HG03097 (cell line): ENCODE results near the gene TMEM143.
"Not testable (repeated sequence)": the region's sequence is repeated elsewhere in the genome, so short reads cannot be mapped to it uniquely, and the experiment has no call there.

Source experiments
- ATAC-seq: cut with Tn5 transposase; IDR thresholded peaks from one replicate; pipeline ENCODE4 v1.9.1; 2021; ENCODE audit not compliant: unreplicated experiment, low FRiP score

TMEM143 gene

DNA sequence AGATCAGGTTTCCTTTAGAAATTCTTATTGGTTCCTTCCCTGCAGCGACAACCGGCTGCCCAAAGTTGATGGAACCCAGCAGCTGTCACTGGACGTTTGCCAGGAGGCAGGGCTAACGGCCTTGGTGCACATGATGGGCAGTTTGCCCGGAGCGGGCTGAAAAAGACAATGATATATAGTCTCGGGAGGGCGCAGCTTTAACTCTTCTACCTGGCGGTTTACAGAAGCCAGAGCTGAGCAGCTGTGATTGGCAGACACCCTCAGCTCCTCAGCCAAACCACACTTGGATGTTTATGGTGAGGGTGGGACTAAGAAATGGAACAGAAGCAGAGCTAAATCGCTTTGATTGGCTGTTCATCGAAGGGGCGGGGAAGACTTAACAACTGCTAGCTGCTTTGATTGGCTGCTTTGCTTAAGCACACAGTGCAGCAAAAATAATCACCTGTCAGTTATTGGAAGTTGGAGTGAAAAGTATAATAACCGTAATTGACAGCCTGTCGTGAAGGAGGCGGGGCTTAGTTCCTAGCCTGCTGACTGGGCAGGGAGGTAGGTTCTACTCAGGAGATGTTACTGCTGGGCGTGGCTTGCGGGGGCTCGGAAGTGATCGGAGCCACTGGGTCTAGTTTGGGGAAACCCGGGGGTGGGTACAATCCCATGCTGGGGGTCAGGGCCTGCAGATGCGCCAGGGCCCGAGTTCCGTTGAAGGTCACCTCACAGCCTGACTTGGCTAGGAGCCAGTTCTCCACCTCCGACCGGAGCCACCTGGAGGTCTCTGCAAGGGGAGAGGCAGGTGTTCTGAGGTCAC lies 30.9 kb downstream of the TMEM143 start:
- ATAC-seq, result peak; percentile 61

DNA sequence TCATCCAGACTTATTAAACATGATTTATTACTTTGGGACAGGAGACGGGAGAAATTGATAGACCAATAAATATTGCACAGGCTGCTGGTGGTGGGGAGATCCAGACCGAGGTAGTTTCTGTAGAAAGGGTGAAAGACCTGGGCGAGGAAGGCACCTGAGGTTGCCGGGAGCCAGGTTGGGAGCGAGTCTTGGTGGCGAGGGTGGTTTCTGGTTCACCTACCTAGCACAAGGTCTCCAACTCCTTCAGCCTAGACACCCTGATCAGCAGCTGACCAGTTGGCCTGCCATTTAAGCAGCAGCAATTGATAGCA lies 31.4 kb downstream of the TMEM143 start:
- no peak for ATAC-seq

DNA sequence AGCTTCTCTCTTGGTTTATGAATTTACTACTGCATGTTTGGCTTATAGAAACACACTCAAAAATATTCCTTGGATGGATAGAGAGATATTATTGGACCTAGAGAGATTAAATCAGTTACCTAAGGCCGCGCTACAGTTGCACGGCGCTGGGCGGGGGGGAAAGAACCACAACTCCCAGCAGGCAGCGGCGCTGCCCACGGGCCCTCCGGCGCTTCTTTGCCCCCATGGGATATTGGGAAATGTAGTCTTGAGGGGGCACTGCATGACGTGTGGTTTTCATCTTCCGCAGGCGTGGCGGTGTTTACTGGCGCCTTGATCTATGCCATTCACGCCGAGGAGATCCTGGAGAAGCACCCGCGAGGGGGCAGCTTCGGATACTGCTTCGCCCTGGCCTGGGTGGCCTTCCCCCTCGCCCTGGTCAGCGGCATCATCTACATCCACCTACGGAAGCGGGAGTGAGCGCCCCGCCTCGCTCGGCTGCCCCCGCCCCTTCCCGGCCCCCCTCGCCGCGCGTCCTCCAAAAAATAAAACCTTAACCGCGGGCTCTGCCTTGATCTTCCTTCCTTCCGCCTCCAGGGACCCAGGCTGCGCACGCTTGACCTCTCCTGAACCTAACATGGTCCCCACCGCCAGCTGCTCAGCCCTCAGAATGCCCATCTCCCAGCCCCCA lies 33.6 kb downstream of the TMEM143 start:
- ATAC-seq, result peak; percentile 20

DNA sequence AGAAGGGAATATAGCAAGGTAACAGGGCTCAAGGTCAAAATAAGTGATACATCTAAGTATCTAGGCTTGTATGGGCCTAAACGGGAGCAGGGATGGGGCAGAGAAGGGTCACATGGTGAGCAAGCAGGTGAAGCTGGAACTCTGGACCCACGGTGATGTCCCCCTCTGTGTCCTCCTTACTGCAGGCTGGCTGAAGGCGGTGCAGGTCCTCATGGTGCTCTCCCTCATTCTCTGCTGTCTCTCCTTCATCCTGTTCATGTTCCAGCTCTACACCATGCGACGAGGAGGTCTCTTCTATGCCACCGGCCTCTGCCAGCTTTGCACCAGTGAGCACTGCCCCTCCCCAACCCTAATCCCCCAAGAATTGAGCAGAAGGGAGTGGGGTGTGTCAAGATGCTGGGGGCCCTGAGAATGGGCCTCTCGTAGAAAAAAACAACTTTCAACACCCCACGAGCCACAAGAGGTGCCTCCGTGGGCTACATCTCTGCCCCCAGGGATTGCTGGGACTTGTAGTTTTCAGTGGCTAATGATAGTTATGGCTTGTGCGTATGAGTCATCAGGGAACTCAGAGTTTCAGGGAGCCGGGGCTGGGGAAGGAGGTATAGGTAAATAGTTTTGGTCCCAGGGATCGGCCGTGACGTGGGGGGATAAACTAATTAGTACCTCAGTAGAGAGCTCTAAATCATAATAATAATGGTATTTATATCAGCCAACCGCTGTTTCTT lies 34.4 kb downstream of the TMEM143 start:
- no peak for ATAC-seq

DNA sequence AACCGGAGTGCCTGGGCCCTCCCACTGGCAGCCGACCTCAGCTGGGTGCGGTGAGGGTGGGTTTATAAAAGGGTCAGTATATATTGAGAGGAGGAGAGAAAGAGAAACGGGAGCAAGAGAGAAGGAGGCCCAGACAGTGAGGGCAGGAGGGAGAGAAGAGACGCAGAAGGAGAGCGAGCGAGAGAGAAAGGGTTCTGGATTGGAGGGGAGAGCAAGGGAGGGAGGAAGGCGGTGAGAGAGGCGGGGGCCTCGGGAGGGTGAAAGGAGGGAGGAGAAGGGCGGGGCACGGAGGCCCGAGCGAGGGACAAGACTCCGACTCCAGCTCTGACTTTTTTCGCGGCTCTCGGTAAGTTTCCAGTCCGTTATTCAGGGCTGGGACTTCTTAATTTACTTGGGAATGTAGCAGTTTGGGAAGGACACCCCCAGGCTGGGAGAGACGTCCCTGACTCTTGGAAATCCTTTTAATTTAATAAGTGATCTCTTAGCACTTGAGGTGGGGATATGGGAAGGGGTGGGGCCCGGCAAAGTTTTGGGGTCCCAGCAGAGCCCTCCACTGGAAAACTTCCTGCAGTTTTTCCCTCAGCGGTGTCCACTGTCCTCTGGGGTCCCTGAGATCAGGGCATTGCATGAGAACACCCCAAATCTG lies 38.4 kb downstream of the TMEM143 start, which contains the start of gene EMP3:
Gene EMP3, plus strand, starts transcription at position 288 of the 646 bp plus-strand sequence. CDS start 1,293 bp downstream, outside the sequence.
- ATAC-seq, result no peak

DNA sequence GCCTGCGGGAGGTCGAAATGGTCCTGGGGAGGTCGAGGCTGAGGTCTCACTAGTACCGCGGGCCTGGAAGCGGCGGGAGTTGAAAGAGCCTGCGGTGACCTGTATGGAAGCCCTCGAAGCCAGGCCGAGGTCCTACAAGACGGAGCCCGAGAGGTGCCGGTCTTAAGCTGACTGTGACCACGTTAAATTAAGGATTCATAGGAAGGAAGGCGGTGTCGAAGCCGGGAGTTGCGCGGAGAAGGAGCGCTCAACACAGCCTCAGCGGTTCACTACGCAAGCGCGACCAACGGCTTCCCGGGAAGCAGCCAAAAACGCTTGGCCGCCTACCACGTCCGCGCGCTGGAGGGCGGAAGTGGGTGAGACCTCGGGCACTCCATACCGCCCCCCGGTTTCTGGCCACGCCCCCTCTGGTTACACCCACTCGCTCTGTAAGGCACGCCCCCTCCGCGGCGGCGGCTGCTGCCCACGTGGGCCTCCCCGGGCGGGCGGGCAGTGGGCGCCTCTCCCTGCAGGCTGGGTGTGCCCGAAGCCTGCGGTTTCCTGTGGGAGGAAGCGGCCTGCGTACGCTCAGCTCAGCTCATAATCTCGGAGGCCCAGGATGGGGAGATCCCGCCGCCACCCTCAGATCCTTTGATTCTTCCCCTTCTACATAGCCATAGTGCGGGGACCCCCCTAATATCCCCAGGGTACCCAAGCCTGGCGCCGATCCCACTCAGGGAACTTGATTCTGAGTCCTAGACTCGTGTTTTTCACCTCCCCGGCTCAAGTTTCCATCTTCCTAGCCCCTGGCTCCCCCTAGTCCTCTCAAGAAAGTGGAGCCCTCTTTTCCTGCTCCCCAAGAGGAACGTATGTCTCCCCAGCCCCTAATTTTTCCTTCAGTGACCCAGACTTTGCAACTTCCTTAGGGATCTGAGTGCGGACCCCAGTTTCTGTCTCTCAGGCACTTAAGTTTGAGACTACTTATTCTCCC lies 41.8 kb downstream of the TMEM143 start:
- peak; percentile 64 for ATAC-seq

DNA sequence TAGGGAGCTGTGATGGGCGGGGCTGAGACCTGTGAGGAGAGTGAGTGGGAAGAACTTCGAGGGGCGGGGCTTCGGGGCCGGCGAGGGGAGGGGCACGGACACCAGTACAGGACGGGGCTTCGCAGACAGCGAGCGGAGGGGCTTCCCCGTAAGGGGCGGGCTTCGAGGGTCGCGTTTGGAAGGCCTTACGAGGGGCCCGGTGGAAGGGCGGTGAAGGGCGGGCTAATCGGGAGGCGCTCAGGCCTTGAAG lies 42.4 kb downstream of the TMEM143 start:
- ATAC-seq, result peak; percentile 43

DNA sequence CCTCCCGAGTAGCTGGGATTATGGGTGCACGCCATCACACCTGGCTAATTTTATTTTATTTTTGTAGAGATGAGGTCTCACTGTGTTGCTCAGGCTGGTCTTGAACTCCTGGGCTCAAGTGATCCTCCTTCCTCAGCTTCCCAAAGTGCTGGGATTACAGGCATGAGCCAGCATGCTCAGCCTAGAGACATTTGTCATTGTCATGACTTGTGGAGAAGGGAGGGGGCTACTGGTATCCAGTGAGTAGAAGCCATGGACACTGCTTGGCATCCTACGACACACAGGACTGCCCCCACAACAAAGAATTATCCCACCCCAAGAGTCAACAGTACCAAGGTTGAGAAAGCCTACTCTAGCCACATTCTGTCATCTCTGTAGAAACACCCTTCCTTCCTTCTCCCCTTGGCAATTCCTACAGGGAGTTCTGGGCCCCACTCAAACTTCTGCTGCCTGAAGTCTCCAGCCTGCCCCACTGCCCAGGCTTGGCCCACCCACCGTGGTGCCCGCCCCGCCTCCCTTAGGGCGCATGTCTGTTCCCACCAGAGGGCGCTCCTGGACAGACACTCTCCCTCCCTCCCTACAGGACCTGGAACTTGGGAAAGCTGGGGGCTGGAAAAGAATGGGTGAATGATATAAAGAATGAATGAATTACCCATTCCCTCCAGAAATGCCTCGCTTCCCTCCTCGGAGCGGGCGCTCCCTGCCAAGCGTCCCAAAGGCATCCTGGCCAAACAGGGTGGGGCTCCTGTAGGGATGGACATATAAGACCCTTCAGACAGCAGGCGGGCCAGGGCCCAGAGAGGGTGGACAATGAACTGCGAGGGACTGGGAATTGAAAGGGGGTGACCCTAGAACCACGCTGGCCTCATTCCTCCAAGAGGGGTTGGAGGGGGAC lies 43.8 kb downstream of the TMEM143 start:
- no peak for ATAC-seq

DNA sequence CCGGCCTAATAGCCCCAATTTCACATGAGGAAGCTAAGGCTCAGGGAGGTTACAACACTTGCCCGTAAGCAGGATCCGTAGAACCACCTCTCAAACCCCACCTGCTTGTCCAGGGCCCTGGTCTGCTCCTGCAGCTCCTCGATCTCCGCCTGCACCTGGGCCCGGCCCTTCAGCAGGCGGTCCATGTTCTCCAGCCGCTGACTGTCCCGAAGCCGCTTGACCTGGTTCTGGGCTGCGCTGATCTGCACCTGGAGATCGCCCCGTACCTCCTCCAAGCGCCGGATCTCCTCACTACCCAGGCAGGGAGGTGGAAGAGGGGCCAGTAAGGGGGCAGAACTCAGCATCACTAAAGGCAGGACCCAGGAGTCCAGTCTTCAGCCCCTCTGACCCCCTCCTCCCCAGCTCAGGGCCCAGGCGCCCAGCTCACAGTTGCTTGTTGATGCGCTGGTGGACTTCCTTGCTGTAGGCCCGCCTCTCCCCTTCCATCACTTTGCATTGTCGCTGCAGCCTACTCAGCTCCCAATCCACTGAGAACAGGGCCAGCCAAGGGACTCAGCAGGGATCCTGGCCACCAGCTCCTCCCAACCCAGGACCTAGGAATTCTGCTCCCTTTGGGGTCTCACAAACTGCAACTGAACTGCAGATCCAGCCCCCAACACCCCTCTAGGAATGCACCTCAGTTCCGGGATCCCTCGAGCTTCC lies 45.3 kb downstream of the TMEM143 start:
- ATAC-seq, result no peak

DNA sequence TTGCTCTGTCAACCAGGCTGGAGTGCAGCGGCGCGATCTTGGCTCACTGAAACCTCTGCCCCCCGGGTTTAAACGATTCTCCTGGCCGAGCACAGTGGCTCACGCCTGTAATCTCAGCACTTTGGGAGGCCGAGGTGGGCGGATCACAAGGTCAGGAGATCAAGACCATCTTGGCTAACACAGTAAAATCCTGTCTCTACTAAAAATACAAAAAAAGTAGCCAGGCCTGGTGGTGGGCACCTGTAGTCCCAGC lies 46.1 kb downstream of the TMEM143 start:
- ATAC-seq, result not testable (repeated sequence)

DNA sequence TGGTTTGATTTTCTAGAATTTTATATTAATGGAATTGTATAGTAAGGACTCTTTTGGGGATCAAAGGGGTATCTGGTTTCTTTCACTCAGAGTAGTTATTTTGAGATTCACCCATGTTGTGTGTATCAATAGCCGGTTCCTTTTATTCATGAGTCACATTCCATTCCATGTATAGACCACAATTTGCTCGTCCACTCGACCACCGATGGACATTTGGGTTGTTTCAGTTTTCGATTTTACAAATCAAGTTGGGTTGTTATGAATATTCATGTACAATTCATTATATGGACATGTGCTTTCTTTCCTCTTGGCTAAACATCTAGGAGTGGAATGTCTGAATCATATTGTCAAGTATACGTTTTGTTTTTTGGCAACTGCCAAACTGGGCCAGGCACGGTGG lies 48.0 kb downstream of the TMEM143 start:
- no peak for ATAC-seq

DNA sequence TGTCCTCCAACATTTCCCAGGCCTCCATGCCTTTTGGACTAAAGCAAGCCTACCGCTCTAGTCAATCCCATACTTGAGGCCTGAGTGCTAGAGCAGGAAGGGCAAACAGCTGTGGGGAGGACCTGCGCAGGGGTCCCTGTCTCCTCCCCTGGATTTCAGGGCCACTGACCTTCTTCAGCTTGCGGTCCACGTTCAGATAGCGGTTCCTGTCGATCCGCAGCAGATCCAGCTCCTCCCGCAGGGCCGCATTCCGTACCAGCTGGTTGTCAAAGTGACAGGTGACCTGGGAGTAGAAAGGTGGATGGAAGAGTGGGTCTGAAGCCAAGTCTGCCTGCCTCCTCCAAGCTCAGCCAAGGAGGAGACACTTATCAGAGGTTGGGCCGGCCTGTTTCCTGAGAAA lies 52.4 kb downstream of the TMEM143 start:
- ATAC-seq, result no peak

DNA sequence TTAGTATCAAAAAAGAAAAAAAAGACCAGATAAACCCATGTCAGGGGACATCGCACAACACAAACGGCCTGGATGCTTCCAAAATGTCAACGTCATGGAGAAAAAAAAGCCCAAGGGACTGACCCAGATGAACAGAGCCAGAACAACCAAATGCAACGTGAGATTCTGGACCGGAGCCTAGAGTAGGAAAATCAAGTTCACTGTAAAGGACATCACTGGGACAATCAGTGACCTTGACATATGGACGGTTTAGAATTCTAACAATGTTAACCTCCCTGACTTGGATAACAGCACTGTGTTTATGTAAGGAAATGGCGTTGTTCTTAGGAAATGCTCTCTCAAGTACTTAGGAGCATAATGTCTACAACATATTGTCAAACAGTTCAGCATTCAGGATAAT lies 53.5 kb downstream of the TMEM143 start:
- ATAC-seq, result no peak

DNA sequence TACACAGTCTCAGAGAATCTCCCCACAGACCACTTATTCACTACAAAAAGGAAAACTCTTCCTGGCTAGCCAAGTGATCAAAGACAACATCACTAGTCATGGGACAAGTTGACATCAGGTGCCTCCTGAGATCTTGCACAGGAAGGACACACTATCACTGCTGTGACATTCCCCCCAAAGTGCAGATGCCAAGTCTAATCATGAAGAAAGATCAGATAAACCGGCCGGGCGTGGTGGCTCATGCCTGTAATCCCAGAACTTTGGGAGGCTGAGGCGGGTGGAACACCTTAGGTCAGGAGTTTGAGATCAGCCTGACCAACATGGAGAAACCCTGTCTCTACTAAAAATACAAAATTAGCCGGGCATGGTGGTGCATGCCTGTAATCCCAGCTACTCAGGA lies 54.0 kb downstream of the TMEM143 start:
- not testable (repeated sequence) for ATAC-seq

DNA sequence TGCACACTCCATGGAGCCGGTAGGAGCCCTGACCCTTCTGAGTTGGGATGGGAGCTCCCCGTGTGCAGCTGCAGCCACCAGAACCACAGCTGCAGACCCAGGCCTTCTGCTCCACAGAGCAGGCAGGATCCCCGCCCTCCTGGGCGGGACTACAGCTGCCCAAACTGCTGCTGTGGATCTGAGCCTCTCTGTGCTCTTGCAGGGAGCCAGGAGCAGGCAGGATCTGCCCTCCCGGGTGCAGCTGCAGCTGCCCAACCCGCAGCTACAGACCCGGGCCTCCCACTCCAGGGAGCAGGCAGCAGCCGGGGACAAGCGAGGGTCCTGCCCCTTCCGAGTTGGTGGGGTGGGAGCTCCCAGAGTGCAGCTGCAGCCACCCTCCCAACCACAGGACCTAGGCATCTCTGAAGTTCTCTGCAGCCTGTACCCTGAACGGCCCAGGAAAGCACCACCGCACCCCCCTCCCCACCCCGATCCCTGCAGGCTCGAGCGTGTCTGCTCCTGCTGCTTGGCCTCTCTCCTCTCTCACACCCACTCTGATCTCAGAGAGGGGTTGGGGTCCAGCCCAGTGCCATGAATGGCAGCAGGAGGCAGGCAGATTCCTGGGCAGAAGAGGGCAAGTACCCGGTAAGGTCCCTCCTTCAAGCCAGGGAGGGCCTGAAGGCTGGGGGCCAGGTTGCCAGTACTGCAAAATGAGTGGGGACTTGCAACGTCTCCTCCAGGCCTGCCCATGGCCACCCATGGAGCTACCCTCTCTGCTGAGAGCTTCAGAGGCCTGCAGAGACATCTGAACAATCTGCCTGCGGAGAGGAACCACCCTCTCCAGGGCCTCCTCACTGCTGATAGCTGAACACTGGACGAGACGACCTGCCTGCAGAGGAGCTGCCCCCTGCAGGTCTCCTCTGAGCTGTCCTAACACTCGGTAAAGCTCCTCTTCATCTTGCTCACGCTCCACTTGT lies 54.8 kb downstream of the TMEM143 start:
- no peak for ATAC-seq

DNA sequence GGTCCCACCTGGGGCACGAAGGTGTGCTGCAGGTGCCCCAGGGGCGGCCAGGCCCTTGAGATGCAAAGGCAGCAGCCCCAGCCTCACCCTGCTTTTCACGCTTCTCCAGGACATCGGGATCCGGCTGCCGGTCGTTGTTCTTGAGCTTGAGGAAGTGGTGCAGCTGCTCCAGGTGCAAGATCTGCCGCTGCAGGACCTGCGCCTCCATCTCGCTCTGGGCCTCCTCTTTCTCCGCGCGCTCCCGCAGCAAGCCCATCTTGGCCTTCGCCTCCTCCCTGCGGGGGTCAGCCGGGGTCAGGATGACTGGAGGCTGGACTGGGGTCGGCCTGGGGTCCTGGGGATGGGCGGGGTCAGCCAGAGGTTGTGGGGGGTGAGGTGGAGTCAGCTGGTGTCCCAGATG lies 59.9 kb downstream of the TMEM143 start:
- ATAC-seq, result no peak

DNA sequence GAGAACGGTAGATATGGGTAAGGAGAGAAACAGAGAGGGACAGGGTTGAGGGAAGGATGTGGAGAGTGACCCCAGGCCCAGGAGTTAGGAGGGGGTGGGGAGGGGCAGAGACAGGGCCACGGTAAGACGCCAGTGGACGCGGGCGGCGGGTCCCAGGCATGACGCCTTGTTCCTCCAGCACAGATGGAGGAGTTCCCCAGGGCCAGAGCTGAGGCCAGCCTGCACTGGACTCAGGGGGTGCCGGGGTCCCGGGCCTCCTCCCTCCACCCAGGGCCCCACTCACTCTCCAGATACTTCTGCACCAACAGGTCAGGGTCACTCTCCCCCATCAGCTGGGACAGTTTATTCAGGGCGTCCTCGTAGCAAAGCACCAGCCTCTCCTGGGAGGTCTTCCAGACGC lies 60.4 kb downstream of the TMEM143 start:
- no peak for ATAC-seq

DNA sequence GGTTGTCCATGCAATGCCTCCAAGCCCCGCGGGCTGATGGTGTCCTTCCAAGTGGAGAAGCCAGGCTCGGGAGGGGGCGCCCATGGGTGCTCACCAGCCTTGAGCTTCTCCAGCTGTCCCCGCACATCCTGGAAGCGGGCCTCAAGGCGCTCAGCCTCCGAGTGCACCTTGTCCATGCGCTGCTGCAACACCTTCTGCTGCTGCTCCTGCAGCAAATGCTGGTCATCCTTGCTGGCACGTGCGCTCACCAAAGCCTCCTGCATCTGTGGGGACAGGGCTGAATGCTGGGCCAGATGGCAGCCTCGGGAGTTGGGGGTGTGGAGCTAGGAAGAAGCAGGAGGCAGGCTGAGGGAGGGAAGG lies 61.2 kb downstream of the TMEM143 start:
- ATAC-seq, result no peak
